ENCODE measurements around the gene COL4A1.

DNA sequence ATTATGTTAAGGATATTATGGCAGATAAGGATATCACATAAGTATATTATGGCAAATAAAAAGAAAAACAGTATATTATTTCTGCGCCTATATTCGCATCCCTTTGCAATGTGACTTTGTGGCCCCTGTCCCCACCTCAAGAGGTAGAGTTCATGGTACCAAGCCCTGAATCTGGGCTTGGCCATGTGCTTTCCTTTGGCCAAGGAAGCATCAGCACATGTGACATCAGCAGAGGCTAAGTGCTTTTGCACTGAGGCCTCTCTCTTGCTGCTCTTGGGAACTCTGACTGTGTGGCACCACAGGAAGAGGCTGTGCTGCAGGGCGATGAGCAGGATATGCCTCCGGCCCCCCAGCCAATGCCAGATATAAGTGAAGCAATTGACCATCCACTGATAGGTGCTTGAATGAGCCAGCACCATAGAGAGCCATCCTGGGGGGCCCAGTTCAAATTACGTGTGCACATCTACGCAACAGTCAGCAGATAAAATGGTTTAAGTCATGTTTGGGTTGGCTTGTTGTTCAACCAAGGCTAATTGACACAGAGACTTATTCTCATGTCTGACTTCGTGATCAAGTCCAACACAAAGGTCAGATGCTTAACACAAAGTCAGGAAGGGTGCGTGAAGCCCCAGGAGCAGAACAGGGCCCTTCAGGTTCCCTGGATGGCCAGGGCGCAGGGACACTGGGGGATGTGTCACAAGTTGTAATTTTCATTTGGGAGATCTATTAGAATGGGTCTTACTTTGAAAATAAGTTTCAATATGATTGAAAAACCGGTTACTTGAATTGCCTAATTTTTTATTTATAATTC lies 173.3 kb downstream of the COL4A1 start:
- TF ChIP-seq EZH2 (optimal IDR thresholded peaks at IDR 0.05; ENCODE audit: low read depth, low read length) = no peak
- TF ChIP-seq, protein P1, sequence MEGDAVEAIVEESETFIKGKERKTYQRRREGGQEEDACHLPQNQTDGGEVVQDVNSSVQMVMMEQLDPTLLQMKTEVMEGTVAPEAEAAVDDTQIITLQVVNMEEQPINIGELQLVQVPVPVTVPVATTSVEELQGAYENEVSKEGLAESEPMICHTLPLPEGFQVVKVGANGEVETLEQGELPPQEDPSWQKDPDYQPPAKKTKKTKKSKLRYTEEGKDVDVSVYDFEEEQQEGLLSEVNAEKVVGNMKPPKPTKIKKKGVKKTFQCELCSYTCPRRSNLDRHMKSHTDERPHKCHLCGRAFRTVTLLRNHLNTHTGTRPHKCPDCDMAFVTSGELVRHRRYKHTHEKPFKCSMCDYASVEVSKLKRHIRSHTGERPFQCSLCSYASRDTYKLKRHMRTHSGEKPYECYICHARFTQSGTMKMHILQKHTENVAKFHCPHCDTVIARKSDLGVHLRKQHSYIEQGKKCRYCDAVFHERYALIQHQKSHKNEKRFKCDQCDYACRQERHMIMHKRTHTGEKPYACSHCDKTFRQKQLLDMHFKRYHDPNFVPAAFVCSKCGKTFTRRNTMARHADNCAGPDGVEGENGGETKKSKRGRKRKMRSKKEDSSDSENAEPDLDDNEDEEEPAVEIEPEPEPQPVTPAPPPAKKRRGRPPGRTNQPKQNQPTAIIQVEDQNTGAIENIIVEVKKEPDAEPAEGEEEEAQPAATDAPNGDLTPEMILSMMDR (IDR thresholded peaks at IDR 0.05; ENCODE audit: low read length) = no peak

Measured in MM.1S (cell line).